ENCODE results near the gene HOXD11.

The HOXD11 gene

DNA sequence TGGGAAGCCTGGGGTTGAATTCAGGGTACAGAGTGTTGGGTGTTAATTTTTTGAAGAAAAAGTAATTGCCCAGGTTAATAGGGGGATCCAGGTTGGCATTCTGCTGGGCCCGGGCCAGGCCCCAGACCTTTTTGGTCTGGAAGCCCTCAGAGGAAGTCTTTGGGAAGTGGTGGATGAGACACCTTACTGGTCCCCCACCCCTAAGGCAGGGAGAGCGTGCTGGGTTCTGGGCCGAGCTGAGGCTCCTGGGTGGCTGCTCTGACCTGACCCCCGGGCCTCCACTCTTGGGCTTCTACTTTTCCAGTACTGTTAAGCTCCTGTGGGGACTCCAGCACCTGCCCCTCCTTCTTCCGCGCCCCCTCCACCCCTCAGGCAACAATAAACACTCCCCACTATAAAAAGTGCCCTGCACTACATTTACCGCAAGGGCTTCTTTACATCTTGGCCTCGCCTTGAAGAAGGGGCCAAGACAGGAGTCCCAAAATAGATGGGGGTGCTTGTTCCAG, 49.3 kb downstream of the HOXD11 start:
- Histone ChIP-seq H3K27me3 (ENCODE audit: control insufficient read depth, insufficient read depth, low read length) (peaks cover 42% of the 10 kb centered on the region), H3K4me2 (ENCODE audit: low read length) (no peak overlapping the region), H3K9me3 (replicated peaks; ENCODE audit: low read length) (no peaks in the 10 kb centered on the region), H3K9ac (ENCODE audit: low read depth, low read length) (no peak overlapping the region), H3K4me1 (ENCODE audit: control insufficient read depth, insufficient read depth, low read length) (no peaks in the 10 kb centered on the region), H3K4me3 (ENCODE audit: low read length) (no peak overlapping the region), H3K36me3 (ENCODE audit: insufficient read depth, low read length) (no peaks in the 10 kb centered on the region)

DNA sequence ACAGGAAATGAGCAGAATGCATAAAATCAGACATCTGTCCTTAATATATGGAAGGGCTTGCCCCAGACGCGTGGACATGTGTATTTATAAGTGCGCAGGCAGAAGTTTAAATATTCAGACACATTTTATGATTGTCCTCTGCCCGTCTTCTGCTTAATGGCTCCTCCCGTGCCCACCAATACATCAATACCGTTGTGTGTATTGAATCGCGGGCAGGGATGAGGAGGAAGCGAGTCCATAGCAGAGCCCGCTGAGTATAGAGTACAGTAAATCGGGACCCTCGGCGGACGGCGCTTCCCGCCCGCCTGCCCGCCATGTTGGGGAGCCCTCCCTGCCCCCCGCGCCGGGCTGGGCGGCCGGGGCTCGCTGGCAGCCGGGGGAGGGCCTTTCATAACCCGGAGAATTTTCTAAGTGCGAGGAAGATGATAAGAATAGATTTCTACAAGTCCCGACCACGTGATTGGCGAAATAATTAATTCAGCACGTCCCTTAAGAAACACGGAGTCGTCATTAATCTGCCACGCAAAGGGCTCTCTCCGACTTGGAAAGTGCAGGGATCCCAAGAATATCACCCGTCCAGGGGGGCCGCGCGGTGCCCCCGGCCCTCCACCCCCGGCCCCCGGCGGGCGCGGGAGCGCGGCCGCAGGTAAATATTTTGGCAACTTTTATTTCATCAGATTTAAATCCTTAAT, 49.9 kb downstream of the HOXD11 start, which contains the start of gene HOXD3:
Gene HOXD3, plus strand, starts transcription at position 501 of the 692 bp plus-strand sequence. CDS start 11,808 bp downstream, outside the sequence.
- no peak within 1 kb of the TSS for H3K4me3 ChIP-seq (ENCODE audit: low read length)
- H3K9ac ChIP-seq (ENCODE audit: low read depth, low read length): no peak within 1 kb of the TSS
- H3K9me3 ChIP-seq (replicated peaks; ENCODE audit: low read length): no peaks in the 10 kb centered on the region
- H3K4me1 ChIP-seq (ENCODE audit: control insufficient read depth, insufficient read depth, low read length): peaks cover 3% of the 10 kb centered on the region
- no peaks in the 10 kb centered on the region for H3K36me3 ChIP-seq (ENCODE audit: insufficient read depth, low read length)
- H3K4me2 ChIP-seq (ENCODE audit: low read length): no peak within 1 kb of the TSS
- H3K27me3 ChIP-seq (ENCODE audit: control insufficient read depth, insufficient read depth, low read length): peaks cover 48% of the 10 kb centered on the region

DNA sequence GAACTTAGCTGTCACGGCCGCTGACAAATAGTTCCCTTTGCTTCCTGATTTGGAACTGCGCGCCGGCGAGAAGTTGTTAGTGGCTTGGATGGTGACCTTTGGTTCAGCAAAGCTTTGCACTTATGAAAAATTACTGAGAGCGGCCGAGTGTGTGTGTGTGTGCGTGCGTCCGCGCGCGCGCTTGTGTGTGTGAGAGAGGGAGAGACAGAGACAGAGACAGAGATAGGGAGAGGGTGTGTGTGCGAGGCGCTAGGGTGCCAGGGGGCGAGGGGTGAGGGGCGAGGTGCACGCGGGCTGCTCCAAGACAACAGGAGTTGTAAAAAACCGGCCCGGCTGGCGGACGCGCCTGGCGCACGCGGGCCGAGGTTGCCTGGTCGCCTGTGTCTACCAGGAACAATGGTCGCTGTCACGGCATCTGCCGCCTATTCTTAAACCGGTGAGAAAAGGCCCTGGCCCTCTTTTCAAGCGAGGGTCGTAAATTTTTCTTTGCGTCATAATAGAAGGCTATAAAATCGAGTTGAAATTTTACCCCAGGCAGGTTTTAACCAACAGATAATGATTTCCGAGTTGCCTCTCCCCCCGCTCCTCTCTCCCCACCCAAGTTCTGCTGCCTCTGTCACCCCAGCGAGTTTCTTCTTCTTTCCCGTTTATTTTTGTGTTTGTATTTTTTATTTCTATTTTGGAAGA, 50.6 kb downstream of the HOXD11 start:
- H3K9me3 ChIP-seq (replicated peaks; ENCODE audit: low read length): no peaks in the 10 kb centered on the region
- no peaks in the 10 kb centered on the region for H3K36me3 ChIP-seq (ENCODE audit: insufficient read depth, low read length)
- H3K27me3 ChIP-seq (ENCODE audit: control insufficient read depth, insufficient read depth, low read length): peaks cover 55% of the 10 kb centered on the region
- no peak overlapping the region for H3K4me2 ChIP-seq (ENCODE audit: low read length)
- peaks cover 3% of the 10 kb centered on the region for H3K4me1 ChIP-seq (ENCODE audit: control insufficient read depth, insufficient read depth, low read length)
- no peak overlapping the region for H3K9ac ChIP-seq (ENCODE audit: low read depth, low read length)
- H3K4me3 ChIP-seq (ENCODE audit: low read length): no peak overlapping the region

DNA sequence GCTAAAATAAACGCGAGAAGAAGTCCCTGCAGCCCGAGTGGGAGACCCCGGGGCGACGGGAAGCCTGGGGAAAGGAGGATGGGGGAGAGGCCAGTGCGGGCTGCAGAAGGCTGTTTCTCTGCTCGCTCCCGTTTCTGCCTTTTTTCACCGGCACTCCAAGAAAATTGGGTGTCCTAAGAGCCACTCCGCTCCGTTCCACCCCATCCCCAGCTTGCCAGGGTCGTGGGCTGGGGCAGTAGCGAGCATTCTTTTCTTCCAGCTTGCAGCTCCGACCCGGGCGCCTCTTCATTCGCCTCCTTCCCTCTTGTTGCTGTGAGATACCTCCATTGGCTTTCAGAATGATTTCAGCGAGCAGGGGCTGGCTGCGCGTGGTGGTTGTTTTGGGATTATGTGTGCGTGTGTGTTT, 51.1 kb downstream of the HOXD11 start:
- H3K9me3 ChIP-seq (replicated peaks; ENCODE audit: low read length): no peaks in the 10 kb centered on the region
- no peak overlapping the region for H3K4me2 ChIP-seq (ENCODE audit: low read length)
- H3K4me1 ChIP-seq (ENCODE audit: control insufficient read depth, insufficient read depth, low read length): peaks cover 3% of the 10 kb centered on the region
- peaks cover 61% of the 10 kb centered on the region for H3K27me3 ChIP-seq (ENCODE audit: control insufficient read depth, insufficient read depth, low read length)
- no peak overlapping the region for H3K4me3 ChIP-seq (ENCODE audit: low read length)
- no peaks in the 10 kb centered on the region for H3K36me3 ChIP-seq (ENCODE audit: insufficient read depth, low read length)
- H3K9ac ChIP-seq (ENCODE audit: low read depth, low read length): no peak overlapping the region

DNA sequence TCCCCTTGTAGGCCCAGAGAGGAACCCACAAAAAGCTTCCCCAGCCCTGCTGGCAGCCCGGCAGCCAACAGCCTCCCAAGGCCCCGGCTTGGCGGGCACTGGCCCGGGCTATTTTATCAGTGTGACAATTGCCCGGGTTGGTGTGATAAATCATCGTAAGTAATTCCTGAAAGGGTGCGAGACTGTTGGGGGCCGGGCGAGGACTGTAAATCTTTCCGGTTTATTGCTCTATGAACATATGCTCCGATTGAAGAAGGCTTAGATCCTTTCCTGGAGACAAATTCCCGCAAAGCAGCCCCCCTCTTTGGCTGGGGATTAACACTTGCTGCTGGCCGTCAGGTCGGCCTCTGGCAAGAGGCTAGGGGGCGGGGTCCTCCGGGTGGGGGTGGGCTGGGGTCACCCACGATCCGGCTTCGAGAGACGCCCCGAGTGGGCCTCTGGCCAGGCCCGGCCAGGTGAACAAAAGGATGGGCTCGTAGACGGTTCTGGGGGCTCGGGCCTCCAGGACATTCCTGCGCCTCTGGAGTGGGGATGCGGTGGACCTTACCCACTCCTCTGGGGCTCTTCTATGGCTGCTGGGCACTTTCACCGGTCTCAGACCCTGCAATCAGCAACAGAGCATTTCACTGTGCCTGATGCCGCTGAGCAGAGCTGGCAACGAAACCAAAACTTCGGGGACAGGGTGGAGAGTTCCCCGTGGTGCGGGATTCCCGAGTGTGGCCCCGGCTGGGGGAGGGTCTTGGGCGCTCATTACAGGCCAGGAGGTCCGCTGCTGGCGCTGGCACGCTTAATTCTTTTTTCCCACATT, 52.0 kb downstream of the HOXD11 start:
- no peaks in the 10 kb centered on the region for H3K9me3 ChIP-seq (replicated peaks; ENCODE audit: low read length)

More for the DNA sequence above, 52.0 kb downstream of the HOXD11 start:
- Histone ChIP-seq H3K27me3 (ENCODE audit: control insufficient read depth, insufficient read depth, low read length) (peaks cover 67% of the 10 kb centered on the region), H3K9ac (ENCODE audit: low read depth, low read length) (no peak overlapping the region), H3K4me2 (ENCODE audit: low read length) (no peak overlapping the region), H3K36me3 (ENCODE audit: insufficient read depth, low read length) (no peaks in the 10 kb centered on the region), H3K4me3 (ENCODE audit: low read length) (no peak overlapping the region), H3K4me1 (ENCODE audit: control insufficient read depth, insufficient read depth, low read length) (peaks cover 3% of the 10 kb centered on the region)

Small RNA genes within 50 kb of the gene (small RNA-seq; reads per million reads assigned to genes)
- gene MIR10B: 1,147 reads per million, percentile 99 among the genes with 10 or more reads in this experiment
